Dedifferentiated amniotic fluid mesenchymal stem cell (primary cell): ENCODE measurements around the gene MEPCE.

ENCODE experiments used
- DNase-seq: peaks from one replicate; pipeline ENCODE4 v3.0.0-alpha.2; 2016; ENCODE audit errors: extremely low spot score

MEPCE gene

GRCh38 chr7:100406767-100407166 lies 22.9 kb upstream of the MEPCE start:
- DNase-seq, result no peak

GRCh38 chr7:100407285-100408180 lies 22.1 kb upstream of the MEPCE start:
- peak; percentile 72 for DNase-seq

GRCh38 chr7:100411101-100411500 lies 18.5 kb upstream of the MEPCE start:
- DNase-seq, result no peak

- DNase-seq, result no peak
Measured at GRCh38 chr7:100413346-100413745, 16.3 kb upstream of the MEPCE start.

- DNase-seq, result no peak
Measured at GRCh38 chr7:100413889-100414288, 15.7 kb upstream of the MEPCE start.

- no peak for DNase-seq
Measured at GRCh38 chr7:100415448-100415847, 14.2 kb upstream of the MEPCE start.

- DNase-seq, result no peak
Measured at GRCh38 chr7:100418930-100419659, 10.5 kb upstream of the MEPCE start.

GRCh38 chr7:100419660-100420226 lies 9.9 kb upstream of the MEPCE start:
- DNase-seq, result no peak

GRCh38 chr7:100423315-100423714 lies 6.3 kb upstream of the MEPCE start:
- DNase-seq, result no peak

- DNase-seq, result no peak
Measured at GRCh38 chr7:100425347-100425746, 4.3 kb upstream of the MEPCE start.

- no peak for DNase-seq
Measured at GRCh38 chr7:100426516-100426915, 3.1 kb upstream of the MEPCE start.

- no peak for DNase-seq
Measured at GRCh38 chr7:100427762-100428198, 1.9 kb upstream of the MEPCE start.

- peak; percentile 97 for DNase-seq
Measured at GRCh38 chr7:100428199-100428966, 1.2 kb upstream of the MEPCE start, which contains the start of gene ZCWPW1. Gene ZCWPW1, minus strand, starts transcription at chr7:100428703. Its CDS starts 8,054 bp downstream, at chr7:100420649.

- DNase-seq, result peak; percentile 100
Measured at GRCh38 chr7:100428967-100429636, 529 bp upstream of the MEPCE start.

GRCh38 chr7:100430493-100431285 lies 1.1 kb downstream of the MEPCE start:
- DNase-seq, result no peak

GRCh38 chr7:100431286-100431735 lies 1.7 kb downstream of the MEPCE start:
- no peak for DNase-seq

GRCh38 chr7:100432053-100432452 lies 2.4 kb downstream of the MEPCE start:
- DNase-seq, result no peak

- no peak for DNase-seq
Measured at GRCh38 chr7:100432621-100433275, 3.1 kb downstream of the MEPCE start.

- DNase-seq, result no peak
Measured at GRCh38 chr7:100433276-100433591, 3.6 kb downstream of the MEPCE start.
